Activated CD4-positive, alpha-beta T cell treated with anti-CD3 and anti-CD28 coated beads, Interleukin-2, amount 50 U/mL, for 4 hours (primary cell): Measurements from ENCODE around the gene ADCY2.

ENCODE experiments used
- DNase-seq, 2 experiments: peaks; one replicate each; pipeline ENCODE4 v3.0.0-alpha.2; 2020

Gene ADCY2

GRCh38 chr5:7609726-7610125 is 213.8 kb downstream of the ADCY2 start:
- DNase-seq: no peak

GRCh38 chr5:7610531-7611177 is 214.7 kb downstream of the ADCY2 start:
- DNase-seq: no peak

- no peak for DNase-seq
Measured at GRCh38 chr5:7611518-7611917, 215.6 kb downstream of the ADCY2 start.

GRCh38 chr5:7615566-7616061 is 219.7 kb downstream of the ADCY2 start:
- DNase-seq: no peak

GRCh38 chr5:7616897-7617296 is 221.0 kb downstream of the ADCY2 start:
- DNase-seq: no peak

GRCh38 chr5:7622498-7622897 is 226.6 kb downstream of the ADCY2 start:
- DNase-seq: no peak

- DNase-seq: no peak
Measured at GRCh38 chr5:7625740-7626139, 229.8 kb downstream of the ADCY2 start.

- DNase-seq: no peak
Measured at GRCh38 chr5:7628248-7628647, 232.3 kb downstream of the ADCY2 start.

- no peak for DNase-seq
Measured at GRCh38 chr5:7628820-7629219, 232.9 kb downstream of the ADCY2 start.

- no peak for DNase-seq
Measured at GRCh38 chr5:7629561-7629960, 233.6 kb downstream of the ADCY2 start.

GRCh38 chr5:7634837-7635236 is 238.9 kb downstream of the ADCY2 start:
- DNase-seq: no peak

GRCh38 chr5:7638456-7638855 is 242.5 kb downstream of the ADCY2 start:
- DNase-seq: no peak

GRCh38 chr5:7642029-7642428 is 246.1 kb downstream of the ADCY2 start:
- DNase-seq: no peak

GRCh38 chr5:7644723-7645122 is 248.8 kb downstream of the ADCY2 start:
- no peak for DNase-seq

GRCh38 chr5:7650755-7651154 is 254.8 kb downstream of the ADCY2 start:
- no peak for DNase-seq

- no peak for DNase-seq
Measured at GRCh38 chr5:7653046-7653445, 257.1 kb downstream of the ADCY2 start.

- no peak for DNase-seq
Measured at GRCh38 chr5:7657153-7657552, 261.2 kb downstream of the ADCY2 start.

- DNase-seq: no peak
Measured at GRCh38 chr5:7659420-7659819, 263.5 kb downstream of the ADCY2 start.

- DNase-seq: no peak
Measured at GRCh38 chr5:7662289-7662688, 266.4 kb downstream of the ADCY2 start.

- DNase-seq: no peak
Measured at GRCh38 chr5:7663808-7664207, 267.9 kb downstream of the ADCY2 start.

- no peak for DNase-seq
Measured at GRCh38 chr5:7664208-7664607, 268.3 kb downstream of the ADCY2 start.

- no peak for DNase-seq
Measured at GRCh38 chr5:7667216-7667767, 271.4 kb downstream of the ADCY2 start.

- DNase-seq: no peak
Measured at GRCh38 chr5:7668161-7668560, 272.2 kb downstream of the ADCY2 start.

GRCh38 chr5:7668627-7669026 is 272.7 kb downstream of the ADCY2 start:
- no peak for DNase-seq

GRCh38 chr5:7671381-7671993 is 275.5 kb downstream of the ADCY2 start:
- no peak for DNase-seq
